Type B pancreatic cell (in vitro differentiated cells): ENCODE measurements around the gene APOBEC3C. TPM values are rescaled to one million over a fixed set of nuclear protein-coding genes. Genes with fewer than 3 reads are reported as not detected.

ENCODE experiments used
- DNase-seq: peaks from one replicate; pipeline ENCODE4 v3.0.0; 2021; ENCODE audit warnings: mixed read lengths; ENCODE audit not compliant: unreplicated experiment; ENCODE audit errors: extremely low spot score
- H3K27ac Mint-ChIP-seq: 2 replicates; pipeline ENCODE4 v1.8.0; 2021; ENCODE audit warnings: mild to moderate bottlenecking, mixed read lengths
- H3K27me3 Mint-ChIP-seq: 2 replicates; pipeline ENCODE4 v1.8.0; 2021; ENCODE audit warnings: mixed read lengths
- H3K36me3 Mint-ChIP-seq: 2 replicates; pipeline ENCODE4 v1.8.0; 2021; ENCODE audit warnings: mixed read lengths
- H3K4me1 Mint-ChIP-seq: one replicate; pipeline ENCODE4 v1.8.0; 2021; ENCODE audit warnings: mixed read lengths; ENCODE audit not compliant: unreplicated experiment
- H3K4me3 Mint-ChIP-seq: 2 replicates; pipeline ENCODE4 v1.8.0; 2021; ENCODE audit warnings: mild to moderate bottlenecking, mixed read lengths
- H3K9me3 Mint-ChIP-seq: 2 replicates; pipeline ENCODE4 v1.8.0; 2021; ENCODE audit warnings: mixed read lengths
- long read RNA-seq: library from polyadenylated mRNA; unstranded; transcript quantifications from one replicate; pipeline ENCODE4 v2.0.0, GENCODE V29; 2020
- total RNA-seq: library from RNA; stranded (reverse); gene quantifications from 2 replicates; pipeline ENCODE4 v1.2.1, GENCODE V29; 2021; ENCODE audit warnings: low replicate concordance
- TF ChIP-seq, protein P1 (sequence below): fragments of 200-600 bp; sonication (generic); conservative IDR thresholded peaks from 2 replicates; pipeline ENCODE4 v1.5.0; 2021; ENCODE audit warnings: antibody characterized with exemption, mild to moderate bottlenecking

The APOBEC3C gene
- total RNA-seq = 26.0 and 55.3 TPM in 2 replicates
- long read RNA-seq, transcript APOBEC3C-201 (4 exons, 2,818 nt) = major isoform, 39 of 44 reads
- long read RNA-seq, partial matches to known transcripts = 0 of 44 reads
- long read RNA-seq, other reads (novel, unspliced or antisense) = 5 of 44 reads

DNA sequence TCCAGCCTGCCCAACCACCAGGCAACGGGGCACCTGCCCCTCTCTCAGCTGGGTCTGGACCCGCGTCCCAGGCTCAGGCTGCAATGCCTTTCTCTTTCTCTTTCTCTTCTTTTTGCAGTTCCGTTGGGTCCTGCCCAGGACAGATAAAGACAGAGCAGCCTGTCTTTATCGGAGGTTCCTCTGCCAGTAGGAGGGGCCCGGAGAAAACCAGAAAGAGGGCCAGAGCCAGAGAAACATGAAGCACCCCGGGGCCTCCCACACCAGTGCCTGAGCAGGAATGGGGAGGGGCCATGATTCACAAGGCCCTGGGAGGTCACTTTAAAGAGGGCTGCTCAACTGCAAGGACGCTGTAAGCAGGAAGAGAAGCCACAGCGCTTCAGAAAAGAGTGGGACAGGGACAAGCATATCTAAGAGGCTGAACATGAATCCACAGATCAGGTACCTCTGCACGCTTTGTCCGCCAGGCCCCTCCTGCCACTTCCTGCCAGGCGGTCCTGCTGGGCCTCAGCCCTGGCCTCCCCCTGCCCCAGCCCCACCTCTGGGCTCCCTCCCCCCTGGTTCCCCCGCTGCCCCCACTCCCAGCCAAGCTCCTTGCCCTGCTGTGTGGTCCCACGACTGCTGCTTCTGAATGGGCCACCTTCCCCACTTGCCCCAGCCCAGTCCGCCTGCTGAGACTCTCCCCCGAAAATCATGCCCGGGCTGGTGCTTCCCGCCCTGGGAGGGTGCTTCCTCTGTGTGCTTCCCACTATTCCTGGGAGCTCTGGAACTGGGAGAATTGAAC lies at the start of gene APOBEC3C:
TSS of gene APOBEC3C (plus strand) at position 316 of the 781 bp plus-strand sequence. CDS start at position 422, 106 bp downstream.
- peaks cover 36% of the 10 kb centered on the region for H3K4me1 Mint-ChIP-seq
- H3K36me3 Mint-ChIP-seq = no peaks in the 10 kb centered on the region
- H3K27me3 Mint-ChIP-seq = no peaks in the 10 kb centered on the region
- peak within 1 kb of the TSS; percentile 95 for H3K27ac Mint-ChIP-seq
- TF ChIP-seq, protein P1, sequence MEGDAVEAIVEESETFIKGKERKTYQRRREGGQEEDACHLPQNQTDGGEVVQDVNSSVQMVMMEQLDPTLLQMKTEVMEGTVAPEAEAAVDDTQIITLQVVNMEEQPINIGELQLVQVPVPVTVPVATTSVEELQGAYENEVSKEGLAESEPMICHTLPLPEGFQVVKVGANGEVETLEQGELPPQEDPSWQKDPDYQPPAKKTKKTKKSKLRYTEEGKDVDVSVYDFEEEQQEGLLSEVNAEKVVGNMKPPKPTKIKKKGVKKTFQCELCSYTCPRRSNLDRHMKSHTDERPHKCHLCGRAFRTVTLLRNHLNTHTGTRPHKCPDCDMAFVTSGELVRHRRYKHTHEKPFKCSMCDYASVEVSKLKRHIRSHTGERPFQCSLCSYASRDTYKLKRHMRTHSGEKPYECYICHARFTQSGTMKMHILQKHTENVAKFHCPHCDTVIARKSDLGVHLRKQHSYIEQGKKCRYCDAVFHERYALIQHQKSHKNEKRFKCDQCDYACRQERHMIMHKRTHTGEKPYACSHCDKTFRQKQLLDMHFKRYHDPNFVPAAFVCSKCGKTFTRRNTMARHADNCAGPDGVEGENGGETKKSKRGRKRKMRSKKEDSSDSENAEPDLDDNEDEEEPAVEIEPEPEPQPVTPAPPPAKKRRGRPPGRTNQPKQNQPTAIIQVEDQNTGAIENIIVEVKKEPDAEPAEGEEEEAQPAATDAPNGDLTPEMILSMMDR = no peak
- no peaks in the 10 kb centered on the region for H3K9me3 Mint-ChIP-seq
- DNase-seq = peak; percentile 76
- peak within 1 kb of the TSS; percentile 90 for H3K4me3 Mint-ChIP-seq

DNA sequence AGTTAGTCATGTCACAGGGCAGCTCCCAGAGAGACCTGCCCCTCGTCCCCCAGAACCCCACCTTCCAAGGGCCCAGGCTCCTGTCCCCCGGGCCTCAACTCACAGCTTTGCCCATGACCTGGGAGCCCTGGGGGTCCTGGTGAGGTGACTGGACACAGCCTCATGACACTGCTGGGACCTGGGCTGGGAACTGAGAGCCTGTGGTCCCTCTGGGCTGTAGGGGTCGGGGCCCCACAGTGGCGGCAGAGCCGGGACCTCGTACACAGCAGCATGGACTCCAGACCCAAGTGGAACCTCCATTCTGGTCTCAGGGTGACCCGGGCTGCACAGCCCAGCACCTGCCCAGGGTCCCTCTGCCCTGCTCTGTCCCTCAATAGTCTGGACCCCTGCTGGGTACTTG lies 49.8 kb upstream of the APOBEC3C start:
- TF ChIP-seq, protein P1 = no peak
- Mint-ChIP-seq H3K4me3 (no peak overlapping the region), H3K27me3 (no peaks in the 10 kb centered on the region), H3K4me1 (peaks cover 8% of the 10 kb centered on the region), H3K27ac (peak overlapping the region; percentile 96), H3K36me3 (no peaks in the 10 kb centered on the region), H3K9me3 (no peaks in the 10 kb centered on the region)
- DNase-seq = no peak

DNA sequence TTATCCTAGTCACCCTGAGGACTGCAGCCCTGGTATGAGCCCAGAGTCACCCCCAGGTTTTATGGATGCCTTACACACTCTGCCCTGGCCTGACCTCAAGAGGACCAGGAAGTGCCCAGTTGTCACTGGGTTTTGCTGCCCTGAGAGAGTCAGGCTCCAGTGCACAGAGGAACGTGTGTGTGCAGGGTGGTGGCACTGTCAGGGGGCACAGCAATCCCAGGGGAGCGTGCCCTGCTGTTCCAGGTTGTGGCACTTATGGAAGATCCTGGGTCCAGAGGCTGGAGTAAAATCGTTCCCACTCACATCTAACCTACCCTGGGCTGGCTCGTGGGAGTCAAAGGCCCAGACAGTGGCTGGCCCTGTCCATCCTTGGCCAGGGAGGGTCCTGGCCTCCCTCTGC lies 49.1 kb upstream of the APOBEC3C start:
- Mint-ChIP-seq H3K4me3 (no peak overlapping the region), H3K27me3 (no peaks in the 10 kb centered on the region), H3K27ac (peak overlapping the region; percentile 88)

DNA sequence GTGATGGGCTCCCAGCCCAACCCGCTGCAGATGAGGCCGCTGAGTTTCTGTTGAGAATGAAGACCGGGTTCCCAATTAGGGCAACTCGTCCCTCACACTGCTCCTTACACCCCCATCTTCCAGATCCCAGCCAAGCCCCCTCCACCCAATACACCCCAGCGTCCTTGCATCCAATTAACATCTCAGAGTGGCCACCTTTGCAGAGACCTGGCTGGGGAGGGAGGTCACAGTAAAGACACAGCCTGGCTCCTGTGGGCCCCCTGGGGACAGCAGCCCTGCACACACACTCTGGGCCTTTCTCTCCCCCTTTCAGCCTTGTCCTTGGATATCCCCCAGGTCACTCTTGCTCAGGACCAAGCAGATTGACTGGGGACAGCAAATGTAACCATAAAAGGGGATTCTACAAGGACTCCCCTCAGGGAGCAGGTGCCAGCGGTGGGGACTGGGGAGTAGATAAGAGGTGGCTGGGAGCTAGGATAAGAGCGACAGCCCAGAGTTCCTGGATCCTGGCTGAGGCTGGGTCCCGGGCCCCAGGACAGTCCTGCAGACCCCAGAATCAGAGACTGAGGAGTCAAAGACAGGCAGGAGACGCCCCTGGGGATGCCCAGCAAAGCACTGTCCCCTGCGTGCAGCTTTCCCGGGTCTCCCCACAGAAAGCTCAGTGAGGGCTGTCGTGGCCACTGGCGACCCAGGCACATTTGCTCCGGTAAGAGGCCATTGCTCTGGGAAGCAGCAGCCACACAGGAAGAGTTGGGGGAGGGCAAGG lies 48.3 kb upstream of the APOBEC3C start:
- Mint-ChIP-seq H3K4me3 (no peak overlapping the region), H3K4me1 (peaks cover 8% of the 10 kb centered on the region), H3K27ac (peak overlapping the region; percentile 88), H3K9me3 (no peaks in the 10 kb centered on the region), H3K27me3 (peaks cover 5% of the 10 kb centered on the region), H3K36me3 (no peaks in the 10 kb centered on the region)
- DNase-seq = no peak
- TF ChIP-seq, protein P1 = no peak

More for the DNA sequence above, 49.1 kb upstream of the APOBEC3C start:
- H3K9me3 Mint-ChIP-seq = no peaks in the 10 kb centered on the region
- H3K4me1 Mint-ChIP-seq = peaks cover 8% of the 10 kb centered on the region
- TF ChIP-seq, protein P1 = no peak
- DNase-seq = no peak
- H3K36me3 Mint-ChIP-seq = no peaks in the 10 kb centered on the region

DNA sequence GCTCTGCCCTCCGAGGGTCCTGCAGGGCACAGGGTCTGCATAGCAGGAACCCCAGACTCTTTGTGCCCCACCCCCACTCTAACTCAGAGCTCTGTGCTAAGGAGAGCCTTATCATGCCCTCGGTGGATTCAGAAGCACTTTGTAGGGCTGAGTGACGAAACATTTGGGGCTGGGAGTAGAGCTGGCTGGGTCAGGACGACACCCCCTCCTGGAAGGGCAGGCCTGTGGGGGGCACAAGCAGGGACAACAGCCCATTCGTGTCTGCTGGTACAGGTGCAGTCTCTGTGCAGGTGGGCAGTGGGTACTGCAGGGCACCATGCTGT lies 47.7 kb upstream of the APOBEC3C start:
- H3K36me3 Mint-ChIP-seq = no peaks in the 10 kb centered on the region
- no peaks in the 10 kb centered on the region for H3K9me3 Mint-ChIP-seq
- H3K27ac Mint-ChIP-seq = no peak overlapping the region
- peaks cover 8% of the 10 kb centered on the region for H3K4me1 Mint-ChIP-seq
- no peak overlapping the region for H3K4me3 Mint-ChIP-seq
- H3K27me3 Mint-ChIP-seq = peaks cover 5% of the 10 kb centered on the region
- TF ChIP-seq, protein P1 = no peak
- DNase-seq = no peak
